Measurements from ENCODE around the gene AKIP1.
"Not testable (repeated sequence)": the region's sequence is repeated elsewhere in the genome, so short reads cannot be mapped to it uniquely, and the experiment has no call there.

Gene AKIP1

GRCh38 chr11:8917157-8917825, 6.3 kb downstream of the AKIP1 start:
- no peak for DNase-seq (ENCODE audit: low read depth in 2 of 2)

GRCh38 chr11:8922691-8923090, 11.7 kb downstream of the AKIP1 start:
- no peak for DNase-seq (ENCODE audit: low read depth in 2 of 2)

GRCh38 chr11:8925711-8926110, 14.7 kb downstream of the AKIP1 start:
- no peak for DNase-seq (ENCODE audit: low read depth in 2 of 2)

GRCh38 chr11:8926236-8926635, 15.2 kb downstream of the AKIP1 start:
- no peak for DNase-seq (ENCODE audit: low read depth in 2 of 2)

- DNase-seq (ENCODE audit: low read depth in 2 of 2) = no peak
These were observed 16.2 kb downstream of the AKIP1 start for GRCh38 chr11:8927233-8927632.

- no peak for DNase-seq (ENCODE audit: low read depth in 2 of 2)
These were observed 17.2 kb downstream of the AKIP1 start for GRCh38 chr11:8928205-8928604.

- DNase-seq (ENCODE audit: low read depth in 2 of 2) = no peak
These were observed 18.1 kb downstream of the AKIP1 start for GRCh38 chr11:8928981-8929615.

GRCh38 chr11:8930456-8931175, 19.6 kb downstream of the AKIP1 start:
- DNase-seq (ENCODE audit: low read depth in 2 of 2) = no peak

- DNase-seq (ENCODE audit: low read depth in 2 of 2) = no peak
These were observed 21.7 kb downstream of the AKIP1 start, which contains the start of gene C11orf16 for GRCh38 chr11:8932564-8933180. TSS of gene C11orf16 (minus strand) at chr11:8932947. CDS start at chr11:8932308, 639 bp downstream.

- DNase-seq (ENCODE audit: low read depth in 2 of 2) = no peak
These were observed 22.9 kb downstream of the AKIP1 start for GRCh38 chr11:8933931-8934330.

GRCh38 chr11:8934742-8935488, 23.9 kb downstream of the AKIP1 start:
- DNase-seq (ENCODE audit: low read depth in 2 of 2) = no peak

- DNase-seq (ENCODE audit: low read depth in 2 of 2) = not testable (repeated sequence)
These were observed 24.8 kb downstream of the AKIP1 start for GRCh38 chr11:8935789-8936188.

- no peak for DNase-seq (ENCODE audit: low read depth in 2 of 2)
These were observed 26.2 kb downstream of the AKIP1 start for GRCh38 chr11:8937159-8937558.

- DNase-seq (ENCODE audit: low read depth in 2 of 2) = no peak
These were observed 26.7 kb downstream of the AKIP1 start for GRCh38 chr11:8937659-8938058.

GRCh38 chr11:8941341-8942103, 30.5 kb downstream of the AKIP1 start:
- no peak for DNase-seq (ENCODE audit: low read depth in 2 of 2)

GRCh38 chr11:8942518-8943066, 31.6 kb downstream of the AKIP1 start, which contains the start of gene ASCL3:
TSS of gene ASCL3 (minus strand) at chr11:8943016. CDS start at chr11:8938161, 4,855 bp downstream.
- no peak for DNase-seq (ENCODE audit: low read depth in 2 of 2)

- no peak for DNase-seq (ENCODE audit: low read depth in 2 of 2)
These were observed 36.4 kb downstream of the AKIP1 start for GRCh38 chr11:8947230-8947943.

GRCh38 chr11:8948886-8949285, 37.9 kb downstream of the AKIP1 start:
- DNase-seq (ENCODE audit: low read depth in 2 of 2) = no peak

- DNase-seq (ENCODE audit: low read depth in 2 of 2) = no peak
These were observed 45.9 kb downstream of the AKIP1 start for GRCh38 chr11:8956860-8957259.

Measured in stimulated activated CD8-positive, alpha-beta memory T cell treated with anti-CD3 and anti-CD28 coated beads, Interleukin-7, amount 100 ng/mL, for 1 hour (primary cell).